GM19025 (cell line): ENCODE measurements around the gene ACSL3.

Source experiments
- ATAC-seq: cut with Tn5 transposase; IDR thresholded peaks from one replicate; pipeline ENCODE4 v1.9.1; 2021; ENCODE audit warnings: mild to moderate bottlenecking, low read depth, moderate library complexity; ENCODE audit not compliant: unreplicated experiment

Gene ACSL3

GRCh38 chr2:222878301-222878876 lies 17.6 kb downstream of the ACSL3 start:
- ATAC-seq, result no peak

GRCh38 chr2:222878877-222879603 lies 18.2 kb downstream of the ACSL3 start:
- ATAC-seq, result no peak

DNA sequence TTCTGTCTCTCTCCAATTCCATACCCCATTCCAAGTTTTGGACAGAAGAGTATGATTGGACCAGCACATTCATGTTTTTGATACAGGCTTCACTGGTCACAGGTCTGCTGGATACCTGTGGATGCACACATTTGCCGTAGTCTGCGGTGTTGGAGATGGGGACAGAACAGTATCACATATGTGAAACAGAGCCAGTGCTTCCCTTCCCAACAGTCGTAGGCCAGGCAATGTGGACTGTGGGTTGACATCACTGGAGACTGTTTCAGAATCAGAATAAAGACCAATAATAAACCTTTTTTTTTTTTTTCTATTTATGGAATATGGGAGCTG lies 18.7 kb downstream of the ACSL3 start:
- no peak for ATAC-seq

- no peak for ATAC-seq
Measured at GRCh38 chr2:222882484-222882928, 21.7 kb downstream of the ACSL3 start.

- ATAC-seq, result no peak
Measured at GRCh38 chr2:222883420-222883819, 22.6 kb downstream of the ACSL3 start.

GRCh38 chr2:222884114-222884771 lies 23.4 kb downstream of the ACSL3 start:
- ATAC-seq, result no peak

DNA sequence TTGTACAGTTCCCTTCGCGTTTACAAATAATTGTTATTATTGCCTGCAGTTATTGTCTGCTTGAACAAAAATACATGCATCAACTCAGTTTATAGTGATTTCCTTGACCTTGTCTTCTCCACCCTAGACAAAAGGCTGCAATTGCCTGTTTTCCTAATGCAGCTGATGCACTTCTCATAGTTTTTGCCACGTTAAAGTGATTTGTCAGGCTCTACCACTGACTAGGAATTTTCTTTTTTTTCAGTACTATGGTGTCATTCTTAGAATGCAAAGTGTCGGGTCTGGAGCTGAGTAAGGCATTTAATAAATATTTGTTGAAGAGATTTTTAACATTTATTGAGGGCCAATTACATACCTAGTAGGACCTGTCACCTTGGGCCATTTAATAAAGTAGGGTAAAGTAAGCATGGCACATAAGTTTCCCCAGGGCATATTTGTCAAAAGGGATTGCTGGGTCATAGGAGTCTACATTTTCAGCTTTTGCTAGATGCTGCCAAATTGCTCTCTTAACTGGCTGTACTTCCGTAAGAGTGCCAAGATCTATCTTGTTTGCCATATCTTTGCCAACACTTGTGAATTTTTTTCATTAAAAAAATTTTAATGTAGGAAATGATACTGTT lies 24.1 kb downstream of the ACSL3 start:
- ATAC-seq, result no peak

- no peak for ATAC-seq
Measured at GRCh38 chr2:222887124-222887523, 26.3 kb downstream of the ACSL3 start.

- no peak for ATAC-seq
Measured at GRCh38 chr2:222888716-222889115, 27.9 kb downstream of the ACSL3 start.

DNA sequence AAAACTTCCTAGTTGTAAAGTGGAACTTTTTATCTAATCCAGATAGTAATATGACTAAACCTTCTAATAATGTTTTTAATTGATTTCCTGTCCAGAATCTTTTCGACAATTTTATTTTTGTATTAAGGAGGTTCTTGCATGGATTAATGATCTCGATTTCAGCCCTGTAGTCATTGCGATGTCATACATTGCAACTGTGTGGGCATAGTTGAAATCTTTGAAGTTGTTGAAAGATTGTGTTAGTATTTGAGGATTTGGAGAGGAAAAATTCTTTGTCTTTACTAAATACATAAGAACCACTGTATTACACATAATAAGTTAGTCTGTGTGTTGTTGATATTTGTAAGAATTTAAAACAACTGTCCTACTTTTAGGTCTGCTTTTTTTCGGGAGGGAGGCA lies 31.1 kb downstream of the ACSL3 start:
- ATAC-seq, result no peak

- ATAC-seq, result no peak
Measured at GRCh38 chr2:222892321-222892720, 31.5 kb downstream of the ACSL3 start.

DNA sequence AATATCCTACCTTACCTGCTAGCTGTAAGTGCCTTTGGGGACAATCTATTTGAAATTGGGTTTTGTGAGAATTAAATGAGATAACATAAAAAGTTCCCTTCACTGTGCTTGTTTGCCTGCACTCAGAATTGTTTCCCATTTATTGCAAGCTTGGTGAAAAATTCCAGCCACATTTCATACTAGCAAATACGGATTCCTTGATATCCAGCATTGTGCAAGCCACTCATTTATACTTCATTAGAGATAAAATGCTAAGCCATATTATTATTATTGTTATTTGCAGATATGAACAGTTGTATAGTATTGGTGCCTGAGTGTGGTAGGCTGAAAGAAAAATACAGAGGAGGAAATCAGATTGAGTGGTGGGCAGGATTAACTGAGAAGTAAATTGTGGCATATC lies 31.9 kb downstream of the ACSL3 start:
- no peak for ATAC-seq

- no peak for ATAC-seq
Measured at GRCh38 chr2:222893716-222894115, 32.9 kb downstream of the ACSL3 start.

DNA sequence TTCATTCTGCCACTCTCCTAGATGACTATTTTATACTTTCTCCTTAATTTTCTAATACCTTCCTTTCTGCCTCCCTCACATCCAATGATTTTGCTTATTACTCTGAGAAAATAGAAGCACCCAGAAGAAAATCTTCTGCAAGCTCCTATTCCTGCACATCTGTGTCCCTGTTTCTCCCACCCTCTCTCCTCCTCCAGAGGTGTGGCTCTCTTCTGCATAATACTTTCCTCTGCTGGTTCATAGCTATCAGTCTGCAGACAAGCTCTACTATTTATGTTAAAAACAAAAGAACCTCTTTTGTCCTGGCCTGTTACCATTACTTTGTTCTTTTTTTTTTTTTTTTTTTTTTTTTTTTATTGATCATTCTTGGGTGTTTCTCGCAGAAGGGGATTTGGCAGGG lies 34.3 kb downstream of the ACSL3 start:
- no peak for ATAC-seq

- no peak for ATAC-seq
Measured at GRCh38 chr2:222897898-222898297, 37.1 kb downstream of the ACSL3 start.

DNA sequence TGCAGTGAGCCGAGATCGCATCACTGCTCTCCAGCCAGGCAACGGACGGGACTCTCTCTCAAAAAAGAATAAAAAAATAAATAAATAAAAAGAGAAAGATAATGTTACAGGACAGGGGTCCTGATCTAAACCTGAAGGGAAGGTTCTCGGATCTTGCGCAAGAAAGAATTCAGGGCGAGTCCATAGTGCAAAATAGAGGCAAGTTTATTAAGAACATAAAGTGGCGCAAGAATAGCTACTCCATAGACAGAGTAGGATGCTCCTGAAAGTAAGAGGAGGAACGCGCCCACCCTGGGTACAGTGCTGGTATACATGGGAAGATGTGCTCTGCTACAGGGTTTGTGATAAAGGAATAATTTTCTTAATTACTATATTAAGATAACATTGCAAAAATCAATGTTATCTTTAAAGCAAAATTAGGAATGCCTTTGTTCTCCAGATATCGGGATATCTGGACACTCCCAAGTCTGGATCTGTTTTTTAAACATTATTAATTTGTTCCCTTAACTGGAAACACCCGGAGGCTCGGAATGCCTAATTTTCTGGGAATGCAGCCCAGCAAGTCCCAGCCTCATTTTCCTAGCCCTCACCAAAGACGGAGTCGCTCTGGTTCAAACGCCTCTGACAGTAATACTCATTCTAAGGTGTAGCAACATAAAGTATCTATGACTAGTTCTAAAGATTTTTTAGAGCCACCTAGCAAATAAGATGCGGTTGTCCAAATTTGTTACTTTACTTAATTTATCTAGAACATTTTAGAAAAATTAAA lies 38.8 kb downstream of the ACSL3 start:
- no peak for ATAC-seq

GRCh38 chr2:222900354-222900753 lies 39.5 kb downstream of the ACSL3 start:
- no peak for ATAC-seq

DNA sequence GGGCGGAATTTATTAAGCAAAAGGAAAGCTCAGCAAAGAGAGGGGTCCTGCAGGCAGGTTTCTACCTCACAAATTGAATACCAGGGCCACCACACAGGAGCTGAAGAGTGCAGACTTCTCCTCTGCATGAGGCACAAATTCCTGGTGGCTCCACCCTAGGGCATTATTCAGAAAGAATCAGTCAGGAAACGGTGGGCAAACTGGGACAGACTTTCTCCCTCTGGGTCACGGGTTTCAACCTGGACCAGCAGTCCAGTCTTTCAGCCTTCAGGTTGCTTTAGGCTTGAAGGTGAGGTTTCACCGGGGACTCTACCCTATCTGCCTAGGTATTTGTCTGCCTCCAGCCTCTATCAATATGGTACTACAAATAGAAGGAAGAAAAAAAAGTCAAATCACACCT lies 41.8 kb downstream of the ACSL3 start:
- no peak for ATAC-seq

DNA sequence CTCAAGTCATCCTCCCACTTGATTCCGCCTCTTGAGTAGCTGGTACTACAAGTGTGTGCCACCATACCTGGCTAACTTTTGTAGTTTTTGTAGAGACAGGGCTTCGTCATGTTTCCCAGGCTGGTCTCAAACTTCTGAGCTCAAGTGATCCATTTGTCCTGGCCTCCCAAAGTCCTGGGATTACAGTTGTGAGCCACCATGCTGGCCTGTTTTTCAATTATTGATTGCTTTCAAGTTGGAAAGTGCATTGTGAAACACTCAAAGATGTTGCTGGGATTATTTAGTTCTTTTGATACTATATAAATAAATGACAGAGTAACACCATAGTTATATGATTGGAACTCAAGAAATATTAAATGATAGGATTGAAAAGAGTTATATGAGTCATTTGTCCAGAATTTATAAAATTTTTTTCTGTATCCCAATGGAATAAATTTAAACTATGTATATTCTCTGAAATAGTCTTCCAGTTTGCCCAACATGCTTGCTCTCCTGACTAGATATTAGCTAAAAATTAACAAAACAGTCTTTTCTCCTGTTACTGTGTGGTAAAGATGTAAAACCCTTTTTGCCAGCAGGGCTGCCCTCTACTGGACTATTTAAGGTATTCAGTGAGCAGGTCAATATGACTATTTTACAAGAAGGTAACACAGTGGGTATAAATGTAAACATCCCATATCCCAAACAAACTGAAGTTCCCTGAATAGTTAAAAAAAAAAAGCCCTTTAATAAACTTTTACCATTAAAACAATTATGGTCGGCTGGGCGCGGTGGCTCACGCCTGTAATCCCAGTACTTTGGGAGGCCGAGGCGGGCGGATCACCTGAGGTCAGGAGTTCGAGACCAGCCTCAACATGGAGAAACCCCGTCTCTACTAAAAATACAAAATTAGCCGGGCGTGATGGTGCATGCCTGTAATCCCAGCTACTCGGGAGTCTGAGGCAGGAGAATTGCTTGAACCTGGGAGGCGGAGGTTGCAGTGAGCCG lies 42.7 kb downstream of the ACSL3 start:
- ATAC-seq, result peak; percentile 80
